GM12891 (cell line): ENCODE measurements around the gene SFTPA1. TPM values are rescaled to one million over a fixed set of nuclear protein-coding genes. Genes with fewer than 3 reads are reported as not detected.
"Not testable (repeated sequence)": the region's sequence is repeated elsewhere in the genome, so short reads cannot be mapped to it uniquely, and the experiment has no call there.

Source experiments
- DNase-seq: peaks from one replicate; pipeline ENCODE4 v3.0.0; 2011; ENCODE audit warnings: low spot score; ENCODE audit not compliant: insufficient read length
- FAIRE-seq: peaks from 2 replicates; lab custom pipeline; 2011; peaks lifted over from hg19 to GRCh38; lab: Jason Lieb, UNC
- PAX5 ChIP-seq: IDR thresholded peaks from 2 replicates; pipeline ENCODE4 v1.6.1; 2011; ENCODE audit warnings: low read length, moderate library complexity, mild to moderate bottlenecking; ENCODE audit not compliant: insufficient read depth, severe bottlenecking
- POLR2A ChIP-seq: IDR thresholded peaks from 2 replicates; pipeline ENCODE4 v1.6.1; 2011; ENCODE audit warnings: low read depth, low read length, control low read depth
- POLR2AphosphoS5 ChIP-seq: IDR thresholded peaks from 2 replicates; pipeline ENCODE4 v1.6.1; 2011; ENCODE audit warnings: low read depth, low read length, control low read depth
- POU2F2 ChIP-seq: IDR thresholded peaks from 2 replicates; pipeline ENCODE4 v1.6.1; 2011; ENCODE audit warnings: low read depth, mild to moderate bottlenecking, control low read depth, low read length, moderate library complexity
- SPI1 ChIP-seq: IDR thresholded peaks from 2 replicates; pipeline ENCODE4 v1.6.1; 2011; ENCODE audit warnings: low read depth, low read length, control low read depth
- TAF1 ChIP-seq: IDR thresholded peaks from 2 replicates; pipeline ENCODE4 v1.6.1; 2011; ENCODE audit warnings: low read depth, low read length, control low read depth
- polyA plus RNA-seq: library from polyadenylated mRNA; unstranded; fragments of >200 nt; gene quantifications from one replicate; pipeline ENCODE4 v1.2.1, GENCODE V29; 2012; ENCODE audit warnings: low read depth, missing spikeins, inconsistent platforms; ENCODE audit not compliant: missing spikeins

The SFTPA1 gene
- 0.04 TPM for polyA plus RNA-seq

DNA sequence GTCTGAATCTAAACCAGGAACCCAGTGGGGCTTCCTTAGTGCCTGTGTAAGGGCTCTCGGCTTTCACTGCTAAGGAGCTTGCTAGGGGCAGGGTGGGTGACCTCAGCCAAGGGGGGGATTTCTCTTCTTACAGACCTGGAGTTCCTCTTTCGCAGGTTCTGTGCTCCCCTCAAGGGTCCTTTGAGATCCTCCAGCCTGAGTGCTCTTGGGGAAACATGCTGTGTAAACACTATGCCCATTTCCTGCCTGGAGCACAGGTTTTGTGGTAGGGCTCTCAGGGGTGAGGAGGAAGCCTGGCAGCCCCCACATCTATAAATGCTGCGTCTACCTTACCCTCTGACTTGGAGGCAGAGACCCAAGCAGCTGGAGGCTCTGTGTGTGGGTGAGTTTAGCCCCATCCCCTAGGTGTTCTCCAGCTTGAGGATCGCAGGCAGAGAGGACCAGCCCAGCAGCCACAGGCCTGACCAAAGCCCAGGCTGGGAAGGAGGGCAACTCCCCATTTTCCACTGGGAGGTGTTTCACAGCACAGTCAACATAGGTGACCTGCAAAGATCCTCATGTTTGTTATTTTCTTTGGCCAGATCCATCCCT lies at the start of gene SFTPA1:
Gene SFTPA1 (plus strand): TSS at position 339 of the 591 bp plus-strand sequence. CDS start 887 bp downstream, outside the sequence.
- no peak for FAIRE-seq
- DNase-seq, result no peak
- TF ChIP-seq POLR2AphosphoS5 (no peak), SPI1 (0 out of 2 replicates have a peak, but pooled peaks have one; percentile 7)

DNA sequence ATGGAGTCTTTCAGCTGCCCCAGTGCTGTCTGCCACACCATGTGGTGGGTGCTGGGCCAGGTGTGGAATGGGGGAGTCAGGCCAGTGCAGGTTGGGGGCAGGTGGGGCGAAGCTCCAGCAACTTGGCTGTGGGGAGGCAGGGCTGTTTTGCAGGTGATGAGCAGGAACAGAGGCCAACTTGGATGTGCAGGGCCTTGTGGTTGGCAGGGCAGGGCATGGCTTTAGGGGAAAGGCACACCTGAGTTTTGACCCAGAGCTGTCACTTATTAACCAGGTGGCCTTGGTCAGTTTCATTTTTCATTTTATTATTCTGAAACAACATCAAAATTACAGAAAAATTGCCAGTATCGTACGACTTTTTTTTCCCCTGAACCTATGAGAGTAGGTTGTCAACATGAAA lies 49.5 kb upstream of the SFTPA1 start:
- no peak for DNase-seq
- FAIRE-seq, result no peak
- TF ChIP-seq TAF1 (no peak), POU2F2 (no peak)

DNA sequence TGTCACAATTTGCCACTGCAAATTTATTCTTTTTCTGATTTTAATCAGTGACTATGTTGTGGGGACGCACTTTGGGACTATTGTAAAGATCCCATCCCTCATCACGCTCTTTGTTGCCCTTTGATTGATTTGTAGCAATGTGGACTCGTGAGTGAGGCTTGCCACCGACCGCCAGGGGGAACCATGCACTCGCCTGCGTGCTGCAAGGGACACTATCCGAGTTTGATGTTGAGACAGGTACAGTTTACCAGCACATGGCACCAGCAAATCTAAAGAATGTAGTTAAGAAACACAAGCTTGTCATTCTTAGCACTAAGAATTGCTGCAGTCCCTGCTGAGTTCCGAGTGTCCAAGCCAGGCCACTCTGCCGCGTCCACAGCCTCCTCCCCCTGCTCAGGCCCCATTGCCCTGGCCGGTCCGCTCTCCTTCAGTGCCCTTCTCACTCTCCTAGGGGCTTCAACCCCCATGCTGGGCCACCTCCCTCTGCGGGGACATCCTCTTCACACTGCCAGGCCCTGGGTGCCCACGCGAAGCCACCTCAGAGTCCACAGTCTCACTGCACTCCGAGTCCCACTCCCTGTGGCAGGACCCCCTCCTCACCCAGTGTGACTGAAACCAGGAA lies 48.5 kb upstream of the SFTPA1 start:
- DNase-seq, result peak; percentile 39
- no peak for TF ChIP-seq PAX5
- TF ChIP-seq TAF1, result no peak
- no peak for TF ChIP-seq POU2F2
- no peak for TF ChIP-seq POLR2A
- TF ChIP-seq SPI1, result no peak
- TF ChIP-seq POLR2AphosphoS5, result no peak
- FAIRE-seq, result peak; percentile 84

DNA sequence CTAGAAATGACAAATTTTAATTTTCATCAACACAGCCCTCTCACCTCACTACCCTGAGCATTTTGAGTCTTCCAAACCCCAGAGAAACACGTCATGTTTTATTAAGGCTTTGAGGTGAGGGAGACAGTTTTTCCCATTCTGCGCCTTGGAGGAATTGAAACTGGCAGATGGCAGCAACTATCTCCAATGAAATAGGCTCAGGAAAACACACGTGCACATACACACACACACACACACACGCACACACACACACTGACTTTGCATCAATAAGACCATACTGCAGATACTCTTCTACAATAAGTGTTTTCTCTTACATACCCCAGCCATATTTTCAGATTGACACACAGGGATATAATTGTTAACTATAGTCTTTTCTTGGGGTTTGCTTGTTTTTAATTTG lies 47.3 kb upstream of the SFTPA1 start:
- no peak for DNase-seq
- no peak for TF ChIP-seq POLR2AphosphoS5
- no peak for TF ChIP-seq PAX5
- no peak for TF ChIP-seq TAF1
- TF ChIP-seq SPI1, result no peak
- no peak for TF ChIP-seq POLR2A
- no peak for TF ChIP-seq POU2F2
- FAIRE-seq, result no peak

- DNase-seq, FAIRE-seq: not testable (repeated sequence)
These were observed 40.1 kb upstream of the SFTPA1 start for GRCh38 chr10:79570624-79571023.

GRCh38 chr10:79579361-79579760 lies 31.4 kb upstream of the SFTPA1 start:
- no peak for TF ChIP-seq TAF1
- no peak for TF ChIP-seq POLR2A
- TF ChIP-seq POU2F2, result no peak
- no peak for TF ChIP-seq POLR2AphosphoS5
- no peak for TF ChIP-seq SPI1
- TF ChIP-seq PAX5, result no peak
- no peak for FAIRE-seq
- no peak for DNase-seq

DNA sequence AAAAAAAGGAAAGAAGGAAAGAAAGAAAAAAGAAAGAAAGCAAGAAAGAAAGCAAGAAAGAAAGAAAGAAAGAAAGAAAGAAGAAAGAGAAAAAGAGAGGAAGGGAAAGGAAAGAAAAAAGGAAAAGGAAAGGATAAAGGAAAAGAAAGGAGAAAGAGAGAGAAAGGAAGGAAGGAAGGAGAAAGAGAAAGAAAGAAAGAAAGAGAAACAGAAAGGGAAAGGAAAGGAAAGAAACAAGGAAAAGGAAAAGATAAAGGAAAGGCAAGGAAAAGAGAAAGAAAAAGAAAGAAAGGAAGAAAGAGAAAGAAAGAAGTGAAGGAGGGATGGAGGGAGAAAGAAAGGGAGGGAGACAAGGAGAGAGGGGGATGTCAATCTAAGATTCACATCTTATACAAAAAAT lies 29.7 kb upstream of the SFTPA1 start:
- TF ChIP-seq PAX5 (no peak), TAF1 (no peak), POU2F2 (no peak), POLR2AphosphoS5 (no peak), POLR2A (no peak), SPI1 (no peak)
- FAIRE-seq (no peak), DNase-seq (no peak)

DNA sequence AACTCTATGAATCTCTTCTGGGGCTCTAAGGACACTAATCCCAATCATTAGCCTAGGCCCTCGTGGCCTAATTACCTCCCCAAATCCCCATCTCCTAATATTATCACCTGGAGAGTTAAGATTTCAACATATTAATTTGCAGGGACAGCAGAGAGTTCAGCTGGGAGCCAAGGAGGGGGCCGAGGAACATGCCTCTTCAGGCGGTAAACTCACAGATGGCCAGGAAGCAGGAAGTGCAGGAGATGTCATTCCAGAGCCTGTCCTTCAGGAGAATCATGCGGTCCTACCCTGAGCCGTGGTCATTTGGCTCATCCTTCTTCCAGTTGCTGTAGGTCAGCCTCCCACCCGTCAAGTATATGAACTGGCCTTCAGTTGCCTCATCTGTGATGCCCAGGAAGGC lies 28.6 kb upstream of the SFTPA1 start:
- FAIRE-seq (peak; percentile 23), DNase-seq (no peak)
- TF ChIP-seq SPI1, result no peak
- TF ChIP-seq POLR2AphosphoS5, result no peak
- TF ChIP-seq POLR2A, result no peak
- no peak for TF ChIP-seq POU2F2
- no peak for TF ChIP-seq PAX5

- peak; percentile 28 for FAIRE-seq
- not testable (repeated sequence) for DNase-seq
These were observed 27.8 kb upstream of the SFTPA1 start for GRCh38 chr10:79582954-79583353.

- TF ChIP-seq POLR2A, result no peak
- TF ChIP-seq POLR2AphosphoS5, result no peak
- DNase-seq (no peak), FAIRE-seq (no peak)
These were observed 27.2 kb upstream of the SFTPA1 start for GRCh38 chr10:79583488-79584024.
